Type B pancreatic cell (in vitro differentiated cells): ENCODE measurements around the gene SAPCD1. TPM values are rescaled to one million over a fixed set of nuclear protein-coding genes. Genes with fewer than 3 reads are reported as not detected.

Experiments used
- DNase-seq: peaks from one replicate; pipeline ENCODE4 v3.0.0; 2021; ENCODE audit warnings: mixed read lengths; ENCODE audit not compliant: unreplicated experiment; ENCODE audit errors: extremely low spot score
- H3K27ac Mint-ChIP-seq: 2 replicates; pipeline ENCODE4 v1.8.0; 2021; ENCODE audit warnings: mild to moderate bottlenecking, mixed read lengths
- H3K27me3 Mint-ChIP-seq: 2 replicates; pipeline ENCODE4 v1.8.0; 2021; ENCODE audit warnings: mixed read lengths
- H3K36me3 Mint-ChIP-seq: 2 replicates; pipeline ENCODE4 v1.8.0; 2021; ENCODE audit warnings: mixed read lengths
- H3K4me1 Mint-ChIP-seq: one replicate; pipeline ENCODE4 v1.8.0; 2021; ENCODE audit warnings: mixed read lengths; ENCODE audit not compliant: unreplicated experiment
- H3K4me3 Mint-ChIP-seq: 2 replicates; pipeline ENCODE4 v1.8.0; 2021; ENCODE audit warnings: mild to moderate bottlenecking, mixed read lengths
- H3K9me3 Mint-ChIP-seq: 2 replicates; pipeline ENCODE4 v1.8.0; 2021; ENCODE audit warnings: mixed read lengths
- total RNA-seq: library from RNA; stranded (reverse); gene quantifications from 2 replicates; pipeline ENCODE4 v1.2.1, GENCODE V29; 2021; ENCODE audit warnings: low replicate concordance
- TF ChIP-seq, protein P1 (sequence below): fragments of 200-600 bp; sonication (generic); conservative IDR thresholded peaks from 2 replicates; pipeline ENCODE4 v1.5.0; 2021; ENCODE audit warnings: antibody characterized with exemption, mild to moderate bottlenecking

The SAPCD1 gene
- total RNA-seq, 1 donor from 2014 or later = 8.9 TPM

- TF ChIP-seq, protein P1, sequence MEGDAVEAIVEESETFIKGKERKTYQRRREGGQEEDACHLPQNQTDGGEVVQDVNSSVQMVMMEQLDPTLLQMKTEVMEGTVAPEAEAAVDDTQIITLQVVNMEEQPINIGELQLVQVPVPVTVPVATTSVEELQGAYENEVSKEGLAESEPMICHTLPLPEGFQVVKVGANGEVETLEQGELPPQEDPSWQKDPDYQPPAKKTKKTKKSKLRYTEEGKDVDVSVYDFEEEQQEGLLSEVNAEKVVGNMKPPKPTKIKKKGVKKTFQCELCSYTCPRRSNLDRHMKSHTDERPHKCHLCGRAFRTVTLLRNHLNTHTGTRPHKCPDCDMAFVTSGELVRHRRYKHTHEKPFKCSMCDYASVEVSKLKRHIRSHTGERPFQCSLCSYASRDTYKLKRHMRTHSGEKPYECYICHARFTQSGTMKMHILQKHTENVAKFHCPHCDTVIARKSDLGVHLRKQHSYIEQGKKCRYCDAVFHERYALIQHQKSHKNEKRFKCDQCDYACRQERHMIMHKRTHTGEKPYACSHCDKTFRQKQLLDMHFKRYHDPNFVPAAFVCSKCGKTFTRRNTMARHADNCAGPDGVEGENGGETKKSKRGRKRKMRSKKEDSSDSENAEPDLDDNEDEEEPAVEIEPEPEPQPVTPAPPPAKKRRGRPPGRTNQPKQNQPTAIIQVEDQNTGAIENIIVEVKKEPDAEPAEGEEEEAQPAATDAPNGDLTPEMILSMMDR = no peak
- no peak for DNase-seq
- peaks cover 34% of the 10 kb centered on the region for H3K36me3 Mint-ChIP-seq
- no peak overlapping the region for H3K27ac Mint-ChIP-seq
- peaks cover 25% of the 10 kb centered on the region for H3K4me1 Mint-ChIP-seq
- no peaks in the 10 kb centered on the region for H3K9me3 Mint-ChIP-seq
- peak overlapping the region; percentile 58 for H3K4me3 Mint-ChIP-seq
- no peaks in the 10 kb centered on the region for H3K27me3 Mint-ChIP-seq
Measured at GRCh38 chr6:31732029-31732428, 30.4 kb upstream of the SAPCD1 start.

GRCh38 chr6:31733734-31734133 lies 28.7 kb upstream of the SAPCD1 start:
- Mint-ChIP-seq H3K9me3 (no peaks in the 10 kb centered on the region), H3K27ac (peak overlapping the region; percentile 56), H3K4me3 (peak overlapping the region; percentile 98), H3K36me3 (peaks cover 29% of the 10 kb centered on the region), H3K4me1 (peaks cover 39% of the 10 kb centered on the region), H3K27me3 (no peaks in the 10 kb centered on the region)
- TF ChIP-seq, protein P1 = no peak
- no peak for DNase-seq

- TF ChIP-seq, protein P1 = no peak
- H3K4me3 Mint-ChIP-seq = peak overlapping the region; percentile 98
- peak overlapping the region; percentile 99 for H3K27ac Mint-ChIP-seq
- no peaks in the 10 kb centered on the region for H3K27me3 Mint-ChIP-seq
- no peaks in the 10 kb centered on the region for H3K9me3 Mint-ChIP-seq
- peaks cover 29% of the 10 kb centered on the region for H3K36me3 Mint-ChIP-seq
- peaks cover 43% of the 10 kb centered on the region for H3K4me1 Mint-ChIP-seq
- no peak for DNase-seq
Measured at GRCh38 chr6:31734247-31734820, 28.1 kb upstream of the SAPCD1 start.

DNA sequence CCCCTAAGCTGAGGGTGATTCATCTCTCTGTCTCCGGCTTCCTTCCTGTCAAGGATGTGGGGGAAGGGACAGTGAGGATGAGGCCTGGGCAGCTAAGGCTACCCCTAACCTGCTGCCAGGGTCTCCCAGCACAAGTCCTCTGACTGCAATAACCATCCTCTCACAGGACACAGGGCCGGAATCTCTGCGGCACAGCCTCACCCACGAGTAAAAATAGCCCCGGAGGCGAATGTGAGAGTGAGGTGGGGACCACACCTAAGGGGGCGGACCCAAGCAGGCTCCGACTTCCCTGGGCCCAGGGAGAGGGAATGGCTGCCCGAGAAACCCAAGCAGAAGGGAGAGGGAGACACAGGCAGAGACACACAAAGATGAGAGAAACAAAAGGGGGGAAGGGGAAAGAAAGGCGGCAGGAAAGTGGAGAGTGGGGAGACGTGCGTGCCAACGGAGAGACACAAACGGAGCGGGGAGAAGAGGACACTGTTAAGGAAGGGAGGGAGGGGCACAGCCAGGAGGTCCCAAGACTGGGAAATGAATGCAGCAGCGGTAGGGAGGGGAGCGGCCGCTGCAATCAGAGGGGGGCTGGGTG lies 27.5 kb upstream of the SAPCD1 start:
- no peak for DNase-seq
- H3K27me3 Mint-ChIP-seq = no peaks in the 10 kb centered on the region
- H3K36me3 Mint-ChIP-seq = peaks cover 29% of the 10 kb centered on the region
- TF ChIP-seq, protein P1 = no peak
- H3K9me3 Mint-ChIP-seq = no peaks in the 10 kb centered on the region
- peak overlapping the region; percentile 98 for H3K4me3 Mint-ChIP-seq
- peak overlapping the region; percentile 99 for H3K27ac Mint-ChIP-seq
- H3K4me1 Mint-ChIP-seq = peaks cover 48% of the 10 kb centered on the region

DNA sequence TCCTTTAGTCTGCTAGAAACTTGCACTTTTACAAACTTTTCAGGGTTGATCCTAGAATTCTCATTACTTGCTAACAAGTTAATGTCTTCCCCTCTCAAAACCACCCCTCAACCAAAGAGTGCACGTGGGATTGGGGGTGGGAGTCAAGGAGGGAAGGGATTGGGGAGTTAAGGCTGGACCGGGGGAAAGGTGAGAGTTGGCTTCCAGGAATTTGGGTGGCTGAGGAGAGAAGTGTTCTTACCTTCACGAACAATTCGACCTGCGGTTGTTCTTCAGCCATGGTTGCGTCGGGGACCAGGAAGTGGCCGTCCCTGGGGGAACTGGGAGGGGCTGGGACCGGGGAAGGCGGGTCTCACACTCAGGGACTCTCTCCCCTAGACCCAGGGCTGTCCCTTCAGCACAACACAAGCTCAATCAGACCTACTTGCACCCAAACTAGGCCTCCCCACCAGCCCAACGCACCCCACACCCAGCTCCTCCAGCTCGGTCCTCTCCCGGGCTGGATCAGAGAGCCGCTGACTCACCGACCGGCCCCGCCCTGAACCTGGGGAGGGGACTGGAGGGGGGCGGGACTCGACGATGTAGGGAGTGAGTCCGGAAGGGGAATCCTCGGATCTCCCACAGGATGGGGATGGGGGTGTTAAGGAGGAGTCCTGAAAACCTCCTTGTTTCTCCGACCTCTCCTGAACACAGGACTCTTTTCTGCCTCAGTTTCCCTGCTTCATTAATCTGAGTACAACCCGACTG lies 26.3 kb upstream of the SAPCD1 start, which contains the start of gene CLIC1:
Gene CLIC1 (minus strand): TSS at position 510 of the 747 bp plus-strand sequence. CDS start 230 bp downstream, at position 280.
- TF ChIP-seq, protein P1 = no peak
- H3K27me3 Mint-ChIP-seq = no peaks in the 10 kb centered on the region
- no peak for DNase-seq
- peak within 1 kb of the TSS; percentile 98 for H3K4me3 Mint-ChIP-seq
- H3K4me1 Mint-ChIP-seq = peaks cover 38% of the 10 kb centered on the region
- no peaks in the 10 kb centered on the region for H3K9me3 Mint-ChIP-seq
- H3K36me3 Mint-ChIP-seq = peaks cover 24% of the 10 kb centered on the region
- peak within 1 kb of the TSS; percentile 99 for H3K27ac Mint-ChIP-seq
